PFSK-1 (cell line): ENCODE results near the gene ADGRL3.

Experiments used
- FOXP2 ChIP-seq: optimal IDR thresholded peaks from 2 replicates; pipeline ENCODE3; 2011; ENCODE audit warnings: borderline replicate concordance, control low read depth, inconsistent platforms; ENCODE audit not compliant: insufficient read depth; ENCODE audit errors: extremely low read length, extremely low read depth
- POLR2AphosphoS5 ChIP-seq: IDR thresholded peaks from 2 replicates; pipeline ENCODE4 v1.6.1; 2012; ENCODE audit warnings: low read depth, mild to moderate bottlenecking, control low read depth, low read length, moderate library complexity
- SIN3A ChIP-seq: IDR thresholded peaks from 2 replicates; pipeline ENCODE4 v1.6.1; 2012; ENCODE audit warnings: mild to moderate bottlenecking, low read length, moderate library complexity, borderline replicate concordance; ENCODE audit not compliant: insufficient read depth
- TAF1 ChIP-seq: IDR thresholded peaks from 2 replicates; pipeline ENCODE4 v1.6.1; 2012; ENCODE audit warnings: low read length, control low read depth, borderline replicate concordance; ENCODE audit not compliant: insufficient read depth
- TF ChIP-seq, protein P1 (sequence below), 2 experiments: IDR thresholded peaks; 2 replicates each; pipeline versions ENCODE4 v1.6.1 to v1.8.0; 2011 to 2012; ENCODE audit warnings: low read depth in 2 of 2, low read length in 2 of 2, control low read depth in 1 of 2, inconsistent platforms in 1 of 2, mild to moderate bottlenecking in 1 of 2, moderate library complexity in 1 of 2; ENCODE audit not compliant: insufficient read depth in 1 of 2

The ADGRL3 gene

GRCh38 chr4:61442936-61443335 is 242.8 kb downstream of the ADGRL3 start:
- TF ChIP-seq TAF1 (no peak), SIN3A (no peak), POLR2AphosphoS5 (no peak), FOXP2 (no peak)
- TF ChIP-seq, protein P1, sequence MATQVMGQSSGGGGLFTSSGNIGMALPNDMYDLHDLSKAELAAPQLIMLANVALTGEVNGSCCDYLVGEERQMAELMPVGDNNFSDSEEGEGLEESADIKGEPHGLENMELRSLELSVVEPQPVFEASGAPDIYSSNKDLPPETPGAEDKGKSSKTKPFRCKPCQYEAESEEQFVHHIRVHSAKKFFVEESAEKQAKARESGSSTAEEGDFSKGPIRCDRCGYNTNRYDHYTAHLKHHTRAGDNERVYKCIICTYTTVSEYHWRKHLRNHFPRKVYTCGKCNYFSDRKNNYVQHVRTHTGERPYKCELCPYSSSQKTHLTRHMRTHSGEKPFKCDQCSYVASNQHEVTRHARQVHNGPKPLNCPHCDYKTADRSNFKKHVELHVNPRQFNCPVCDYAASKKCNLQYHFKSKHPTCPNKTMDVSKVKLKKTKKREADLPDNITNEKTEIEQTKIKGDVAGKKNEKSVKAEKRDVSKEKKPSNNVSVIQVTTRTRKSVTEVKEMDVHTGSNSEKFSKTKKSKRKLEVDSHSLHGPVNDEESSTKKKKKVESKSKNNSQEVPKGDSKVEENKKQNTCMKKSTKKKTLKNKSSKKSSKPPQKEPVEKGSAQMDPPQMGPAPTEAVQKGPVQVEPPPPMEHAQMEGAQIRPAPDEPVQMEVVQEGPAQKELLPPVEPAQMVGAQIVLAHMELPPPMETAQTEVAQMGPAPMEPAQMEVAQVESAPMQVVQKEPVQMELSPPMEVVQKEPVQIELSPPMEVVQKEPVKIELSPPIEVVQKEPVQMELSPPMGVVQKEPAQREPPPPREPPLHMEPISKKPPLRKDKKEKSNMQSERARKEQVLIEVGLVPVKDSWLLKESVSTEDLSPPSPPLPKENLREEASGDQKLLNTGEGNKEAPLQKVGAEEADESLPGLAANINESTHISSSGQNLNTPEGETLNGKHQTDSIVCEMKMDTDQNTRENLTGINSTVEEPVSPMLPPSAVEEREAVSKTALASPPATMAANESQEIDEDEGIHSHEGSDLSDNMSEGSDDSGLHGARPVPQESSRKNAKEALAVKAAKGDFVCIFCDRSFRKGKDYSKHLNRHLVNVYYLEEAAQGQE (IDR thresholded peaks at IDR 0.05; ENCODE audit: insufficient read depth in 1 of 2, low read depth in 2 of 2, low read length in 2 of 2), result no peak

DNA sequence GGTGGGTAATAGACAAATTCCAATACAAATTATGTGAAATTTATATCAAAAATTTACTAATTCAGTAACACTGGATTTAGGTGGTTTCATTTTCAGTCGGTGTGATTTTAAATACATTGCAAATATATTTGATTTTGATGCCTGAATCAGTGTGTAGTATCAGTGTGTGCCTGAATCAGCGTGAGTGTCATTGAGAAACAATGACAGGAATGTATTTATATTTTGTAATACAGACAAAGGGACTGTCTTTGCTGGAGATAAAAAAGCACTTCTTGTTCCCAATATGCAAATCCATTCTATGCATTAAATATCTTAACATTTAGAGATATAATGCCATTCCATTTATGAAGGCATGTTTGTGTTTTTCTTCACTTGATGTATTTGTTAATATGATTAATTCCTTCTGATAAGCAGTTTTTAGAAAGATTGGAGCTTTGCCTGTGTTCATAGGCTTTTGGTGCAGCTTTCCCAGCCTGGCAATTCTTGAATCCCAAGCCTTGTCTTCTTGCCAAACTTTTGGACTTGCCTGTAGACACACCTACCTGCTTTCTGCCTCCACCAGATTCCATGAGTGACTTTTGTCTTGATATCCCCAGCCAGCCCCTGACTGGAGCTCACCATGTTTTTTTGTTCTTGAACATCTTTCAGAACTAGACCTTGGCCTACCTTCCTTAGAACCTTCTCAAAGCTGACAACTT is 243.8 kb downstream of the ADGRL3 start:
- TF ChIP-seq FOXP2 (no peak), SIN3A (no peak), TAF1 (no peak), POLR2AphosphoS5 (no peak)
- TF ChIP-seq, protein P1 (IDR thresholded peaks at IDR 0.05; ENCODE audit: insufficient read depth in 1 of 2, low read depth in 2 of 2, low read length in 2 of 2), result no peak

DNA sequence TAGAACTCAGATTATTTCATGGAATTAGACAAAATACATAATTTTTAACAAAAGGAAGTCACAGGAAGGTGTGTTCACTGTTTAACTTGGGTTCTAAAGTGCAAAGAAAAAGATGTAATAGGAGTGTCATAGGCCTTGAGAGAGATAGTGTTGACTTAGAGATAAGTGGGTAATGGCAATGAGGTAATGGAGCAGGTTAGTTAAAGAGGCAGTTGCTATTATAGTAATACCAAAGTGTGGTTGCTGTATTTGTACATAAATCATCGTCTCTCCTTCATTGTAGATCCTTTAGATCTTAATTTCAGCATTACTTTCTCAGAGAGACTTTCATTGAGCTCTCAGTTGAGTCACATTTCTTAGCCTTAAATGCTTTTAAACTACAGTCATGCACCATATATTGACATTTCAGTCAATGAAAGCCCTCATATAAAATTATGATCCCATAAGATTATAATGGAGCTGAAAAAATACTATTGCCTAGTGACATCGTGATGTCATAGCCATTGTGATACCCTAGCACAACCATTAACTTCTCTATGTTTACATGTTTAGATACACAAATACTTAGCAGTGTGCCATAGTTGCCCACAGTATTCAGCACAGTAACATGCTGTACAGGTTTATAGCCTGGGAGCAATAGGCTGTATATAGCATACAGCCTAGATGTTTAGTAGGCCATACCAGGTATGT is 245.4 kb downstream of the ADGRL3 start:
- TF ChIP-seq POLR2AphosphoS5 (no peak), SIN3A (no peak), FOXP2 (no peak), TAF1 (no peak)
- TF ChIP-seq, protein P1 (IDR thresholded peaks at IDR 0.05; ENCODE audit: insufficient read depth in 1 of 2, low read depth in 2 of 2, low read length in 2 of 2), result no peak

DNA sequence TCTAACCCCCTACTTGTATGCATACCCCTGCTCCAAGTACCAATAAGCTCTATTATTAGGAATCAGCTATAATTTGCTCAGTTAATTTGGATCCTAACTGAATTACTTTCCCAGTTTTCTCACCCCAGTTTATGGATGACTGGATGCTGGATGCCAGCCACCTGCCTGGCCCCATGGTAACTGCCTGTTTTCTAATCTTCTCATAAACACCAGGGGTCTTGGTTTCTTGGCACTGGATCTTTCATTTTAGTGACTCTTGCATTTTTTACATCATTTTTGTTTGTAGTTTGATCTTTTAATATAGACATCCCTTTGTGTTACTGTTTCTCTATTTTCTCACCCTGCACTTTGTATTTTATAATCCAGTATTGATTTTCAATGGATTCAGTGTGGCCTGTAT is 246.8 kb downstream of the ADGRL3 start:
- TF ChIP-seq TAF1, result no peak
- TF ChIP-seq FOXP2, result no peak
- TF ChIP-seq POLR2AphosphoS5, result no peak
- TF ChIP-seq, protein P1 (IDR thresholded peaks at IDR 0.05; ENCODE audit: insufficient read depth in 1 of 2, low read depth in 2 of 2, low read length in 2 of 2), result no peak
- TF ChIP-seq SIN3A, result no peak
